GM12874 (cell line): ENCODE measurements around the gene ZNF416.

ENCODE experiments used
- TF ChIP-seq, protein P1 (sequence below): IDR thresholded peaks from 2 replicates; pipeline ENCODE4 v1.5.1; 2011; ENCODE audit warnings: low read depth, mild to moderate bottlenecking, control low read depth, low read length, moderate library complexity; ENCODE audit not compliant: insufficient read depth

ZNF416 gene

DNA sequence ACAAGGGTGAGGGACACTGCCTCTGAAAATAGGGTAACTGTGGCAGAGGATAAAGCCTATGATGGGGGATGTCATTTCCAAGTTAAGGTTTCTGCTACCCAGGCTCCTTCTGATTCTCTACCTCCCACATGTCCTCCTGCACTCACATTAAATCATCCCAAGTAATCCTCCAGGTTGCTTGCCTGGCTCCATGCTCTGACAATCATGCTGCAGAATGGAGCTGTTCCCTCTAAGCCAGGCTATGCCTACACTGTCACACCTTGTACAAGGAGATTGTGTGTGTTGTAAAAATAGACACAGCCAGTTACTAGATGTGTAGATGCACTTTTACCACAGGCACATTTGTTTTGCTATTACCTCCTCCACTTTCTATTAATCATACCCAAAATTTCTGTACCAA lies 8.0 kb downstream of the ZNF416 start:
- TF ChIP-seq, protein P1, sequence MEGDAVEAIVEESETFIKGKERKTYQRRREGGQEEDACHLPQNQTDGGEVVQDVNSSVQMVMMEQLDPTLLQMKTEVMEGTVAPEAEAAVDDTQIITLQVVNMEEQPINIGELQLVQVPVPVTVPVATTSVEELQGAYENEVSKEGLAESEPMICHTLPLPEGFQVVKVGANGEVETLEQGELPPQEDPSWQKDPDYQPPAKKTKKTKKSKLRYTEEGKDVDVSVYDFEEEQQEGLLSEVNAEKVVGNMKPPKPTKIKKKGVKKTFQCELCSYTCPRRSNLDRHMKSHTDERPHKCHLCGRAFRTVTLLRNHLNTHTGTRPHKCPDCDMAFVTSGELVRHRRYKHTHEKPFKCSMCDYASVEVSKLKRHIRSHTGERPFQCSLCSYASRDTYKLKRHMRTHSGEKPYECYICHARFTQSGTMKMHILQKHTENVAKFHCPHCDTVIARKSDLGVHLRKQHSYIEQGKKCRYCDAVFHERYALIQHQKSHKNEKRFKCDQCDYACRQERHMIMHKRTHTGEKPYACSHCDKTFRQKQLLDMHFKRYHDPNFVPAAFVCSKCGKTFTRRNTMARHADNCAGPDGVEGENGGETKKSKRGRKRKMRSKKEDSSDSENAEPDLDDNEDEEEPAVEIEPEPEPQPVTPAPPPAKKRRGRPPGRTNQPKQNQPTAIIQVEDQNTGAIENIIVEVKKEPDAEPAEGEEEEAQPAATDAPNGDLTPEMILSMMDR, result no peak

DNA sequence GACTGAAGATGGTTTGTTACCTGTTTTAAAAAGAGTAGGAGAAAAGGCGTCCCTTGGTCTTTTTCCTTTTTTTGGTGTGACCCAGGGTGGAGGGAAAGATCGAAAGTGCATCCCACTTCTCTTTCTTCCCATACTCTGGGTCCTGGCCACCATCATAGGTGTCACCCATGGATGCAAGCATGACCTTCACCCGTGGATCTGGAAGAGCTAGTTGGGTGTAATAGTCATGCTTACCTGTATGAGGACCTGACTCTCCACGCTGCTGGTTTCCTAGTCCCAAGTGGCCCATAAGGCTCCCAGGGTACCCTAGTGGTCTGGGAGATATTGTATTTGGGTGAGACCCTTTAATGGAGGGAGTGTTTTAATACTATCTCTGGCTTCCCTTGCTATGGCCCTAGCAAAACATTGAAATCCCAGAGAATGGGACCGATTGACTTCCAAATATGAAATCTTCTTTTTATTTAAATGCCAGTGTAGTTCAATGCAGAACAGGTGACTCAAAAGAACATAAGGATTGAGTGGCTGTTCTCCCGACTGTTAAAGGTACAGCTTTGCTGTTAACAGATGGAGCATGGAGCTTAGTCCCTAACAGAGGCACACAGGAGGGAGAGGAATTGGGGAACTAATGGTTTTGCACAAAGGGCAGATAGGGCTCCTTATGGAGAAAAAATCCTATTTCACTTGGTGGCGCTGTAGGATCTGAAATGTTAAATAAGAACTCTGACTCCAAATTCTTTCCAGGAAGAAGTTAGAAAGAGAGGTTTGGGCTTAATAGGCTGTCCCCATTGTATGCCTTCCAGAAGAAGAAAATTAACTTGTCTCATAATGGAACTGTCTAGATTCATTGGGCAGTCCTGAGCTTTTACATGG lies 12.1 kb downstream of the ZNF416 start:
- TF ChIP-seq, protein P1, result no peak

DNA sequence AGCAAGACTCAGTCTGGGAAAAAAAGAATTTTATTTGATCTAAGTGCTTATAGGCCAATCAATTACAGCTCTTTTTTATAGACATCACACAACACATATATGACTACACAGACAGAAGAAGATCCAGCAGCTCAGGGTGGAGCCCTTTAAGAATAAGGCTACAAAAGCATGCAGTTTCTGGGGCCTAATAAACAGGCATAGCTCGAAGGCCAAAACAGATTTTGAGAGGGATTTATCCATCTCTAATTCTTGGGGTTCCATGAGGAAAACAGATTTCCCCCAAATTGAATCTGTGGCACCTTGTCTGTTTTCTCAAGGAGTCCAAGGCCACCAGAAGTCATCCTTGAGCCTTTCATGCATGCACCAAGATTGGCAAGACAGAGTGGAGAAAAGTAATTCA lies 15.2 kb downstream of the ZNF416 start:
- TF ChIP-seq, protein P1, result no peak

DNA sequence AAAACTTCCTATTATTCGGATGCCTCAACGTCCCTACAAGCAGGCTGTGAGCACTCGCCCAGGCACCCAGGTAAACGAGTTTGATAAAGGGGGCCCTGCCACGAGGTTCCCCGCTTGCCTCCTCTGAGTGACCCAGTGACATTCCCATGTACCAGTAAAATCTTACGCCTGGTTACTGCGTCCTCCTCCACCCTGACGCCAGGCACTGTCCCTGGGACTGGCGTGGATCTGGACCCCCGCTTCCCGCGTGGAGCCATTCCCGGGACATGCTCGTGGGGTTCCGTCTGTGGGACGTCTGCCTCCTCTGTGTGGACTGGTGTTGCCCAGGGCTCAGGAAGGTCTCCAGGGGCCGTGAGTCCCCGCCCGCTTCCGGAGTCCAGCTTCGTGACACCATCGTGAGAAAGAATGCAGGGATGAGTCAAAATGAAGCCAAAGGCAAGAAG lies 18.6 kb downstream of the ZNF416 start:
- TF ChIP-seq, protein P1, result no peak

DNA sequence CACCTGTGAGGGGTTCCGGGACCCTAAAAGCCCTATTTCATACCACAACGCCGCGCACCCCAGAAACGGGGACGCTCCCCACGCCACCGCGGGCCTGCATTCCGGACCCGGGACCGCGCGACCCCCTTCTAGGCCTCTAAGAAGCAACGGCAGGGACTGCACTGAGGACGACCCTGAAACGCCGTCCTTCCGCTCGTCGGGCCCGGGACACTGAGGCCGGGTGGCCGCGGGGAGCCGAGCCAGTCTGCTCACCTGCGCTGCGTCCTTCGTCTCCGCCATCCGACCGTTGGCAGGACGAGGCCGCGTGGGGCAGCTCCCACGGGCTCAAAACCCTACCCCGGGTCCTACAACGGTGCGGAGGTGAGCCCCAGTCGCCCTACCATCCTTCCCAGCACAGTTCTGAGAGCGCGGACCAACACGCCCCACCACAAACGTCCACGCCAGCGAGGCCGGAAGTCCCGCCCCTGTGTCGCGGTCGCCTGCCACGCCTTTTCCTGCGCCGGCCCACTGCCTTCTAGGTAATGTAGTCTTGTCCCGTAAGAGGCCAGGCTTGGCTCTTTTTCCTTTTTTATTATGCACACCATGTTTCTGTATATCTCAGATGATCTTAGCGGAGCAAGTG lies 19.2 kb downstream of the ZNF416 start, which contains the start of gene ZNF550:
ZNF550 (minus strand) TSS at position 460 of the 622 bp plus-strand sequence; CDS start at position 279, 181 bp downstream.
- TF ChIP-seq, protein P1, result no peak

DNA sequence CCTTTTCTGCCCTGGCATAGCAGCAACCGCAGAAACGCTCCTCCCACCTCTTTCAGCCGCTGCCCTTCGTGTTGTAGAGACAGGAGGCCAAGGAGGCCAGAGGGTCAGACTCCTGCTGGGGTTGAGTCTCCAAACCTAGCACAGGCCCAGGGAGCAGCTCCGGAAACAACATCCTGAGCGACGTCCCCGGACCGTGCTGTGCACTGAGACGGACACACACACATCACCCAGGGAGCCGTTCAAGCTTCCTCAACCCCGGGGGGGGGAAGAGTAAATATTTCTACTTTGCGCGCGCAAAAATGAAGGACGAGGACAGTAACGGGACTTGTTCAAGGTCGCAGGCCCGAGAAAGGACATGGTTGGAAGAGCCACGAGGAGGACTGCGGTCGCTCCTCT lies 19.7 kb downstream of the ZNF416 start:
- TF ChIP-seq, protein P1, result no peak

DNA sequence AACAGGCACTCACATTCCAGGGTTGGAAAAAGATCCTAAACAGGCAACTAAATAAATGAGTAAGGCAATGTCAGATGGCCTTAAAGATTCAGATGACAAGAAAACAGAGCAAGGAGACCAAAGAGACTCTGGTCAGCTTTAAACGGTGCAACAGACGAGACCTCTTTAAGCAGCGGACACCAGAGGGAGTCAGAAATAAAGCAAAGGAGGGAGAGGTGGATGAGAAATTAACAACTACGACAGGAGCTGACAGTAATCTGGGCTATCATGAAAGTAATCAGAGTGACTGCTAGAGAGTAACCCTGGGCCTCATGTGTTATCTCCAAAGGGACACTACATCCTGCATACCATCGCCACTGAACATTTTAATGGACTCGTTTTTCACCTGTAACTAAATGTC lies 20.2 kb downstream of the ZNF416 start:
- TF ChIP-seq, protein P1, result no peak
